Stimulated activated CD4-positive, alpha-beta T cell treated with anti-CD3 and anti-CD28 coated beads, Interleukin-1b, Interleukin-23, amount 100 ng/mL, for 4 hours (primary cell): ENCODE results near the gene CCM2L.

Experiments used
- DNase-seq, 2 donors: peaks; one replicate each; pipeline ENCODE4 v3.0.0-alpha.2; 2020; ENCODE audit warnings: low read depth in 2 of 2

The CCM2L gene

GRCh38 chr20:32056708-32057483, 46.7 kb downstream of the CCM2L start:
- DNase-seq = no peak

GRCh38 chr20:32057656-32058184, 47.5 kb downstream of the CCM2L start:
- no peak for DNase-seq

GRCh38 chr20:32059189-32059588, 49.0 kb downstream of the CCM2L start:
- no peak for DNase-seq

GRCh38 chr20:32062776-32063170, 52.5 kb downstream of the CCM2L start:
- DNase-seq = no peak

GRCh38 chr20:32063695-32064094, 53.5 kb downstream of the CCM2L start:
- DNase-seq = no peak

- no peak for DNase-seq
These were observed 54.4 kb downstream of the CCM2L start for GRCh38 chr20:32064667-32065066.

- no peak for DNase-seq
These were observed 57.1 kb downstream of the CCM2L start for GRCh38 chr20:32067234-32067821.

- DNase-seq = no peak
These were observed 57.9 kb downstream of the CCM2L start for GRCh38 chr20:32068174-32068573.

- no peak for DNase-seq
These were observed 59.5 kb downstream of the CCM2L start for GRCh38 chr20:32069711-32070110.

GRCh38 chr20:32070282-32070681, 60.0 kb downstream of the CCM2L start:
- DNase-seq = no peak

- DNase-seq = no peak
These were observed 60.5 kb downstream of the CCM2L start for GRCh38 chr20:32070690-32071213.

- no peak for DNase-seq
These were observed 61.3 kb downstream of the CCM2L start for GRCh38 chr20:32071395-32072167.

- no peak for DNase-seq
These were observed 62.0 kb downstream of the CCM2L start for GRCh38 chr20:32072168-32072750.

- DNase-seq = no peak
These were observed 65.3 kb downstream of the CCM2L start for GRCh38 chr20:32075534-32075933.

- DNase-seq = no peak
These were observed 67.0 kb downstream of the CCM2L start for GRCh38 chr20:32077190-32077589.

- no peak for DNase-seq
These were observed 68.1 kb downstream of the CCM2L start for GRCh38 chr20:32078322-32078721.

GRCh38 chr20:32078791-32079190, 68.6 kb downstream of the CCM2L start:
- DNase-seq = no peak

GRCh38 chr20:32079655-32080109, 69.4 kb downstream of the CCM2L start:
- DNase-seq = no peak

- no peak for DNase-seq
These were observed 70.5 kb downstream of the CCM2L start for GRCh38 chr20:32080783-32081182.
